GM21619 (cell line): ENCODE results near the gene BICD1.

Source experiments
- ATAC-seq: cut with Tn5 transposase; IDR thresholded peaks from one replicate; pipeline ENCODE4 v1.9.1; 2021; ENCODE audit not compliant: unreplicated experiment

Gene BICD1

GRCh38 chr12:32240162-32240561 lies 133.5 kb downstream of the BICD1 start:
- no peak for ATAC-seq

GRCh38 chr12:32240831-32241230 lies 134.2 kb downstream of the BICD1 start:
- no peak for ATAC-seq

- ATAC-seq: no peak
These were observed 136.0 kb downstream of the BICD1 start for GRCh38 chr12:32242641-32243040.

- ATAC-seq: no peak
These were observed 141.9 kb downstream of the BICD1 start for GRCh38 chr12:32248441-32249140.

GRCh38 chr12:32249777-32250176 lies 143.1 kb downstream of the BICD1 start:
- ATAC-seq: no peak

- peak; percentile 84 for ATAC-seq
These were observed 145.8 kb downstream of the BICD1 start for GRCh38 chr12:32252199-32253073.

GRCh38 chr12:32253154-32253790 lies 146.6 kb downstream of the BICD1 start:
- ATAC-seq: no peak

GRCh38 chr12:32254260-32254956 lies 147.8 kb downstream of the BICD1 start:
- no peak for ATAC-seq

- no peak for ATAC-seq
These were observed 148.9 kb downstream of the BICD1 start for GRCh38 chr12:32255588-32255987.

GRCh38 chr12:32257695-32258496 lies 151.2 kb downstream of the BICD1 start:
- ATAC-seq: no peak

- ATAC-seq: no peak
These were observed 154.0 kb downstream of the BICD1 start for GRCh38 chr12:32260696-32261095.

- ATAC-seq: no peak
These were observed 155.0 kb downstream of the BICD1 start for GRCh38 chr12:32261638-32262037.

- ATAC-seq: peak; percentile 69
These were observed 158.3 kb downstream of the BICD1 start for GRCh38 chr12:32264961-32265360.

- no peak for ATAC-seq
These were observed 158.8 kb downstream of the BICD1 start for GRCh38 chr12:32265456-32265855.

- no peak for ATAC-seq
These were observed 159.3 kb downstream of the BICD1 start for GRCh38 chr12:32265951-32266350.

GRCh38 chr12:32266756-32267155 lies 160.1 kb downstream of the BICD1 start:
- ATAC-seq: no peak

GRCh38 chr12:32270818-32271710 lies 164.4 kb downstream of the BICD1 start:
- no peak for ATAC-seq

GRCh38 chr12:32272465-32272864 lies 165.8 kb downstream of the BICD1 start:
- ATAC-seq: peak; percentile 43

GRCh38 chr12:32273063-32273522 lies 166.4 kb downstream of the BICD1 start:
- peak; percentile 50 for ATAC-seq
